ENCODE measurements around the gene DCHS2.

DCHS2 gene

GRCh38 chr4:154485127-154485773 lies 6.3 kb downstream of the DCHS2 start:
- no peaks in the 10 kb centered on the region for H3K36me3 ChIP-seq (ENCODE audit: insufficient read depth, low read length)
- H3K27me3 ChIP-seq (ENCODE audit: control insufficient read depth, insufficient read depth, low read length): peaks cover 37% of the 10 kb centered on the region
- no peaks in the 10 kb centered on the region for H3K9me3 ChIP-seq (replicated peaks; ENCODE audit: low read length)
- H3K4me2 ChIP-seq (ENCODE audit: low read length): no peak overlapping the region
- H3K9ac ChIP-seq (ENCODE audit: low read depth, low read length): no peak overlapping the region
- H3K4me1 ChIP-seq (ENCODE audit: control insufficient read depth, insufficient read depth, low read length): no peaks in the 10 kb centered on the region
- no peak overlapping the region for H3K4me3 ChIP-seq (ENCODE audit: low read length)

- Histone ChIP-seq H3K4me1 (ENCODE audit: control insufficient read depth, insufficient read depth, low read length) (no peaks in the 10 kb centered on the region), H3K9ac (ENCODE audit: low read depth, low read length) (no peak overlapping the region), H3K9me3 (replicated peaks; ENCODE audit: low read length) (no peaks in the 10 kb centered on the region), H3K4me3 (ENCODE audit: low read length) (no peak overlapping the region), H3K27me3 (ENCODE audit: control insufficient read depth, insufficient read depth, low read length) (peaks cover 3% of the 10 kb centered on the region), H3K4me2 (ENCODE audit: low read length) (no peak overlapping the region), H3K36me3 (ENCODE audit: insufficient read depth, low read length) (no peaks in the 10 kb centered on the region)
These were observed 13.1 kb downstream of the DCHS2 start for GRCh38 chr4:154478547-154478946.

GRCh38 chr4:154478128-154478527 lies 13.5 kb downstream of the DCHS2 start:
- Histone ChIP-seq H3K4me2 (ENCODE audit: low read length) (no peak overlapping the region), H3K9ac (ENCODE audit: low read depth, low read length) (no peak overlapping the region), H3K27me3 (ENCODE audit: control insufficient read depth, insufficient read depth, low read length) (peaks cover under 1% of the 10 kb centered on the region), H3K4me1 (ENCODE audit: control insufficient read depth, insufficient read depth, low read length) (no peaks in the 10 kb centered on the region), H3K4me3 (ENCODE audit: low read length) (no peak overlapping the region), H3K9me3 (replicated peaks; ENCODE audit: low read length) (no peaks in the 10 kb centered on the region), H3K36me3 (ENCODE audit: insufficient read depth, low read length) (no peaks in the 10 kb centered on the region)

GRCh38 chr4:154476232-154476631 lies 15.4 kb downstream of the DCHS2 start:
- Histone ChIP-seq H3K9ac (ENCODE audit: low read depth, low read length) (no peak overlapping the region), H3K4me2 (ENCODE audit: low read length) (no peak overlapping the region), H3K36me3 (ENCODE audit: insufficient read depth, low read length) (no peaks in the 10 kb centered on the region), H3K4me1 (ENCODE audit: control insufficient read depth, insufficient read depth, low read length) (no peaks in the 10 kb centered on the region), H3K4me3 (ENCODE audit: low read length) (no peak overlapping the region), H3K9me3 (replicated peaks; ENCODE audit: low read length) (no peaks in the 10 kb centered on the region), H3K27me3 (ENCODE audit: control insufficient read depth, insufficient read depth, low read length) (no peaks in the 10 kb centered on the region)

- H3K9me3 ChIP-seq (replicated peaks; ENCODE audit: low read length): no peaks in the 10 kb centered on the region
- H3K4me2 ChIP-seq (ENCODE audit: low read length): no peak overlapping the region
- no peaks in the 10 kb centered on the region for H3K36me3 ChIP-seq (ENCODE audit: insufficient read depth, low read length)
- H3K9ac ChIP-seq (ENCODE audit: low read depth, low read length): no peak overlapping the region
- no peaks in the 10 kb centered on the region for H3K27me3 ChIP-seq (ENCODE audit: control insufficient read depth, insufficient read depth, low read length)
- no peaks in the 10 kb centered on the region for H3K4me1 ChIP-seq (ENCODE audit: control insufficient read depth, insufficient read depth, low read length)
- H3K4me3 ChIP-seq (ENCODE audit: low read length): no peak overlapping the region
These were observed 15.8 kb downstream of the DCHS2 start for GRCh38 chr4:154475820-154476219.

GRCh38 chr4:154473497-154473896 lies 18.1 kb downstream of the DCHS2 start:
- Histone ChIP-seq H3K36me3 (ENCODE audit: insufficient read depth, low read length) (no peaks in the 10 kb centered on the region), H3K9ac (ENCODE audit: low read depth, low read length) (no peak overlapping the region)

GRCh38 chr4:154472858-154473257 lies 18.7 kb downstream of the DCHS2 start:
- Histone ChIP-seq H3K9me3 (replicated peaks; ENCODE audit: low read length) (no peaks in the 10 kb centered on the region), H3K36me3 (ENCODE audit: insufficient read depth, low read length) (no peaks in the 10 kb centered on the region), H3K4me2 (ENCODE audit: low read length) (no peak overlapping the region), H3K9ac (ENCODE audit: low read depth, low read length) (no peak overlapping the region), H3K27me3 (ENCODE audit: control insufficient read depth, insufficient read depth, low read length) (no peaks in the 10 kb centered on the region), H3K4me3 (ENCODE audit: low read length) (no peak overlapping the region), H3K4me1 (ENCODE audit: control insufficient read depth, insufficient read depth, low read length) (no peaks in the 10 kb centered on the region)

More at GRCh38 chr4:154473497-154473896, 18.1 kb downstream of the DCHS2 start:
- Histone ChIP-seq H3K4me1 (ENCODE audit: control insufficient read depth, insufficient read depth, low read length) (no peaks in the 10 kb centered on the region), H3K27me3 (ENCODE audit: control insufficient read depth, insufficient read depth, low read length) (no peaks in the 10 kb centered on the region), H3K4me2 (ENCODE audit: low read length) (no peak overlapping the region), H3K9me3 (replicated peaks; ENCODE audit: low read length) (no peaks in the 10 kb centered on the region), H3K4me3 (ENCODE audit: low read length) (no peak overlapping the region)

GRCh38 chr4:154471526-154472331 lies 19.9 kb downstream of the DCHS2 start:
- H3K9me3 ChIP-seq (replicated peaks; ENCODE audit: low read length): no peaks in the 10 kb centered on the region
- H3K27me3 ChIP-seq (ENCODE audit: control insufficient read depth, insufficient read depth, low read length): no peaks in the 10 kb centered on the region
- H3K4me2 ChIP-seq (ENCODE audit: low read length): no peak overlapping the region

GRCh38 chr4:154471032-154471431 lies 20.6 kb downstream of the DCHS2 start:
- H3K4me2 ChIP-seq (ENCODE audit: low read length): no peak overlapping the region
- H3K27me3 ChIP-seq (ENCODE audit: control insufficient read depth, insufficient read depth, low read length): no peaks in the 10 kb centered on the region
- H3K36me3 ChIP-seq (ENCODE audit: insufficient read depth, low read length): no peaks in the 10 kb centered on the region
- no peak overlapping the region for H3K9ac ChIP-seq (ENCODE audit: low read depth, low read length)
- H3K9me3 ChIP-seq (replicated peaks; ENCODE audit: low read length): no peaks in the 10 kb centered on the region
- H3K4me3 ChIP-seq (ENCODE audit: low read length): no peak overlapping the region
- H3K4me1 ChIP-seq (ENCODE audit: control insufficient read depth, insufficient read depth, low read length): no peaks in the 10 kb centered on the region

More at GRCh38 chr4:154471526-154472331, 19.9 kb downstream of the DCHS2 start:
- Histone ChIP-seq H3K4me3 (ENCODE audit: low read length) (no peak overlapping the region), H3K9ac (ENCODE audit: low read depth, low read length) (no peak overlapping the region), H3K36me3 (ENCODE audit: insufficient read depth, low read length) (no peaks in the 10 kb centered on the region), H3K4me1 (ENCODE audit: control insufficient read depth, insufficient read depth, low read length) (no peaks in the 10 kb centered on the region)

- Histone ChIP-seq H3K4me1 (ENCODE audit: control insufficient read depth, insufficient read depth, low read length) (no peaks in the 10 kb centered on the region), H3K9ac (ENCODE audit: low read depth, low read length) (no peak overlapping the region), H3K9me3 (replicated peaks; ENCODE audit: low read length) (no peaks in the 10 kb centered on the region), H3K27me3 (ENCODE audit: control insufficient read depth, insufficient read depth, low read length) (no peaks in the 10 kb centered on the region), H3K4me2 (ENCODE audit: low read length) (no peak overlapping the region), H3K36me3 (ENCODE audit: insufficient read depth, low read length) (no peaks in the 10 kb centered on the region), H3K4me3 (ENCODE audit: low read length) (no peak overlapping the region)
These were observed 23.7 kb downstream of the DCHS2 start for GRCh38 chr4:154467886-154468285.

- Histone ChIP-seq H3K4me1 (ENCODE audit: control insufficient read depth, insufficient read depth, low read length) (no peaks in the 10 kb centered on the region), H3K9me3 (replicated peaks; ENCODE audit: low read length) (no peaks in the 10 kb centered on the region), H3K4me2 (ENCODE audit: low read length) (no peak overlapping the region), H3K27me3 (ENCODE audit: control insufficient read depth, insufficient read depth, low read length) (no peaks in the 10 kb centered on the region), H3K36me3 (ENCODE audit: insufficient read depth, low read length) (no peaks in the 10 kb centered on the region), H3K4me3 (ENCODE audit: low read length) (no peak overlapping the region), H3K9ac (ENCODE audit: low read depth, low read length) (no peak overlapping the region)
These were observed 25.3 kb downstream of the DCHS2 start for GRCh38 chr4:154466336-154466735.

- Histone ChIP-seq H3K4me1 (ENCODE audit: control insufficient read depth, insufficient read depth, low read length) (no peaks in the 10 kb centered on the region), H3K4me2 (ENCODE audit: low read length) (no peak overlapping the region), H3K9ac (ENCODE audit: low read depth, low read length) (no peak overlapping the region), H3K9me3 (replicated peaks; ENCODE audit: low read length) (no peaks in the 10 kb centered on the region), H3K36me3 (ENCODE audit: insufficient read depth, low read length) (no peaks in the 10 kb centered on the region), H3K27me3 (ENCODE audit: control insufficient read depth, insufficient read depth, low read length) (no peaks in the 10 kb centered on the region), H3K4me3 (ENCODE audit: low read length) (no peak overlapping the region)
These were observed 26.5 kb downstream of the DCHS2 start for GRCh38 chr4:154465085-154465484.

Data from skeletal muscle satellite cell (primary cell).